Large intestine (tissue), 3 donors: ENCODE results near the gene FYB1. TPM values are rescaled to one million over a fixed set of nuclear protein-coding genes. Genes with fewer than 3 reads are reported as not detected.

Experiments used
- DNase-seq, 2 donors: peaks; one replicate each; pipeline versions ENCODE4 v3.0.0 to v3.0.0-alpha.2; 2013
- H3K27ac ChIP-seq: one replicate; pipeline ENCODE4 v1.5.1; 2013; ENCODE audit warnings: low read length
- H3K27me3 ChIP-seq: 2 replicates; pipeline ENCODE4 v1.6.1; 2013; ENCODE audit warnings: low read length; ENCODE audit not compliant: control insufficient read depth, insufficient read depth
- H3K36me3 ChIP-seq: 2 replicates; pipeline ENCODE4 v1.6.1; 2013; ENCODE audit warnings: low read length; ENCODE audit not compliant: control insufficient read depth, insufficient read depth
- H3K4me1 ChIP-seq: one replicate; pipeline ENCODE4 v1.6.1; 2013; ENCODE audit warnings: low read length; ENCODE audit not compliant: control insufficient read depth, insufficient read depth
- H3K4me3 ChIP-seq: one replicate; pipeline ENCODE4 v1.5.1; 2013; ENCODE audit warnings: low read length
- H3K9me3 ChIP-seq: one replicate; pipeline ENCODE4 v1.6.1; 2013; ENCODE audit warnings: mild to moderate bottlenecking, low read depth, low read length, moderate library complexity; ENCODE audit not compliant: control insufficient read depth
- WGBS: methylation state at CpG from one replicate; pipeline ENCODE4 v1.1.5; 2013; ENCODE audit warnings: low lambda C conversion rate; ENCODE audit not compliant: insufficient coverage; 5-methylcytosine and 5-hydroxymethylcytosine counted together
- polyA plus RNA-seq: library from polyadenylated mRNA; unstranded; fragments of 120-200 nt; gene quantifications from one replicate; pipeline ENCODE4 v1.2.1, GENCODE V29; 2013

FYB1 gene
- polyA plus RNA-seq, 1 donor: 6.8 TPM

DNA sequence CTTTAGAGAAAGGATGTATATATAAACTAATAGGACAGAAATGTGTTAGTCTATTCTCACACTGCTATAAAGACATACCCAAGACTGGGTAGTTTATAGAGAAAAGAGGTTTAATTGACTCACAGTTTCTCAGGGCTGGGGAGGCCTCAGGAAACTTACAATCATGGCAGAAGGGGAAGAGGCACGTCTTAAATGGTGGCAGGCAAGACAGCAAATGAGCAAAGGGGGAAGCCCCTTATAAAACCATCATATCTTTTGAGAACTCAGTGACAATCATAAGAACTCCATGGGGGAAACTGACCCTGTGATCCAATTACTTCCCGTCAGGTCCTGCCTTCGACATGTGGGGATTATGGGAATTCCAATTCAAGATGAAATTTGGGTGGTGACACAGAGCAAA is 136.4 kb downstream of the FYB1 start:
- no CpG with 5 or more reads among the region's 3 CpGs for WGBS
- H3K27me3 ChIP-seq: no peaks in the 10 kb centered on the region
- no peak overlapping the region for H3K27ac ChIP-seq
- no peaks in the 10 kb centered on the region for H3K9me3 ChIP-seq
- H3K4me3 ChIP-seq: no peak overlapping the region
- DNase-seq: no peak
- H3K4me1 ChIP-seq: no peaks in the 10 kb centered on the region
- H3K36me3 ChIP-seq: no peaks in the 10 kb centered on the region

DNA sequence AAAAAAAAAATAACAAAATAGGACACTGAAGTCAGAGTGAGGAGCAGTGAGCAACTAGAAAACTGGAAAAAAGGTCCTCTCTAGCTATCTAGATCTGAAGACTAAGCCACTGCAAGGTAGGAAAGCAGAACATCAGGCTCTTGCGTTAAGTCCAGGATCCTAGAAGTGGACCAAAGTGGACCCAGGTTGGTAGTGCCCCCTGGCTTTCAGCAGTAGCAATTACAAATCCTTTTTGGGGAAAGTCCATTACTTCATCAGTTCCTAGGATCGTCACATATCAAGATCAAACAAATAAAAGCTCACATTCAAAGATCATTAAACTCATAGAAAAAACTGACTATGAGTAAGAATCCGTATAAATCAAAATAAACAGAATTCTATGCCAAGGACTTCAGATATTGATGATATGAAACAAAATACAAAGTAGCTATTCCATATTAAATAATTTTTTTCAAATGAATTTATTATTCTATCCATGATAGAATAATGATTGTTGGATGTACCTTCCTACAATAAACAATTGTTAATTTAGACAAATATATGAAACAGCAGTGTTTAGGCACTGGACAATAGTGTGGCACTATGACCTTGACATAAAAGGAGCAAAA is 138.7 kb downstream of the FYB1 start:
- no peak overlapping the region for H3K27ac ChIP-seq
- H3K27me3 ChIP-seq: no peaks in the 10 kb centered on the region
- DNase-seq: peak; percentile 42 to 48
- no peaks in the 10 kb centered on the region for H3K9me3 ChIP-seq
- no peak overlapping the region for H3K4me3 ChIP-seq
- 10% methylated on average over 1 of the region's 3 CpGs for WGBS
- no peaks in the 10 kb centered on the region for H3K4me1 ChIP-seq
- no peaks in the 10 kb centered on the region for H3K36me3 ChIP-seq

DNA sequence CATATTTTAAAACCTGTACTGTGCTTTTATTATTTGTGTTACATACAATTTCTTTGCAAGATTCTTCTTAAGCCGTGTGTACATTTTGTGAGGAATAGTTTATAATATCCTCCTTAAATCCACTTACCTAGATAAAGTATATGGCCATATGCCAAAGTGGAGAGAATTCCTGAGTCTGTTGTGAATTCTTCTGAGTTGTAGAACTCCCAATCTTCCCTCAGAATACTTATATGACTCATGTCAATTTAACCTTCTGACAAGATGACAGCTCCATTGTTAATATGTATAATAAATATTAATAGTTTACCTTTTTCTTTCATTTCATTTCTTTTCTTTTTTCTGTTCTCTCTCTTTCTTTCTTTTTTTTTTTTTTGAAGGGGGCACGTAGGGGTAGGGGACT is 139.2 kb downstream of the FYB1 start:
- Histone ChIP-seq H3K27ac (no peak overlapping the region), H3K4me3 (no peak overlapping the region), H3K36me3 (no peaks in the 10 kb centered on the region), H3K9me3 (no peaks in the 10 kb centered on the region), H3K4me1 (peaks cover 3% of the 10 kb centered on the region), H3K27me3 (no peaks in the 10 kb centered on the region)
- DNase-seq: no peak
- 67% methylated on average over 1 of the region's 2 CpGs for WGBS

DNA sequence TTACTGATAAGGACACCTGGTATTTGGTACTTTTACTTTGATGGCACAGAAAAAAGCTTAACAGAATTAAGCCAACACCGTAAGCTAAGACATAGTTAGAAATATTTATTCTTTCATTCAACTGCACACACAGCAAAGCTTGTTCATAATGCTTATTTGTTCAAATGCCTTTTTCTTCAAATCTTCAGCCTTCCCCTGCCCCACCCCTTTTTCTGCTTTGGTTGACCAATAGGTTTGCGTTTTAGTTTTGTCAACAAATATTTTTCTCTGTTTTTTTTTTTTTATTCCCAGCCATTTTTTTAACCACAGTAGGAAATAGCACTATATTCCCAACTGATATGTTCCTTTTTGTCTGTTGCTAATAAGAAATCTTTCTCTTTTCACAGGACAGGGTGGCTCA is 140.2 kb downstream of the FYB1 start:
- Histone ChIP-seq H3K36me3 (no peaks in the 10 kb centered on the region), H3K4me3 (no peak overlapping the region), H3K27ac (no peak overlapping the region), H3K27me3 (no peaks in the 10 kb centered on the region), H3K4me1 (peaks cover 3% of the 10 kb centered on the region), H3K9me3 (no peaks in the 10 kb centered on the region)
- DNase-seq: no peak
- 81% methylated on average over 2 of the region's 2 CpGs for WGBS

DNA sequence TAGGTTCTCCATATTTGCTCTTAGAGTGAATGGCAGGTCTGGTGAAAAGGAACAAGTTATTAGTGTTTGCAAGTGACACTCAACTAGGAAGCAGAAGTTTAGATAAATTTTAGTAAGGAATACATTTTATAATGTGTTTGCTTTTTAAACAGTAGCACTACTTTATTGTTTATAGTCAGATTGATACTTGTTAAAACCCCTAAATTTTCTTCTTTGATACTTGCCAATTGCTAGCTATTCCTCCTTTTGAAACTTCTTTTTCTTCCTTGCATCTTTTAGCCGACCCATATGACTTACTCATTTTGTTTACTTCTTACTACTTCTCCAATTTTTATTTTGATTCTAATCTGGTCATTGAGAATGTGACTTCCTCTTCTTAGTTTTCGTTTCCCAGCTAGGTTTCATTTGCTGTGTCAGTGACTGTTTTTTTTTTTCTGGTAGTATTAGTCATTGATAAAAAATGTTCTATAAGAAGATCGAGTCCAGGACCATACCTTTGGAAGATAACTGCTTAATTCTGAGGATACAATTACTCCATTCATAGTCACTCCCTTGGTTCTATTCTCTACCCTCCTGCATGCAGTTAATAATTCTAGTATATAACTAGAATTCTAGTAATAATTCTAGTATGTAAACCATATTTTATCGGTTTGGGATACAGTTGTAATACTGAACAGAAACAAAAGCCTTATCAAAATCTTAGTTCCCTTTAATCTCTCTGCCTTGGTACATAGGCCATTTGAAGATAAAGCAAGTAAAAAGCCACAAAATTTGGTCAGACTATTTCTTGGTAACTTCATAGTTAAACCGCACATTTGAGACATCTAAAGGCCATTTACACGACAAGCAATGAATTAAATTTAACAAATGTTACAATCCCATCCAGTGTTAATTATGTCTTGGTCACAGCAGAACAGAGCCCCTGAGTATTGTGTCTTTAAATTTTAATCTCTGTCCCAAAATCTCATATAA is 142.3 kb downstream of the FYB1 start:
- no peak overlapping the region for H3K27ac ChIP-seq
- peaks cover 3% of the 10 kb centered on the region for H3K4me1 ChIP-seq
- no peak overlapping the region for H3K4me3 ChIP-seq
- H3K27me3 ChIP-seq: no peaks in the 10 kb centered on the region
- WGBS: 71% methylated on average over 3 of the region's 6 CpGs
- DNase-seq: no peak
- no peaks in the 10 kb centered on the region for H3K9me3 ChIP-seq
- no peaks in the 10 kb centered on the region for H3K36me3 ChIP-seq

DNA sequence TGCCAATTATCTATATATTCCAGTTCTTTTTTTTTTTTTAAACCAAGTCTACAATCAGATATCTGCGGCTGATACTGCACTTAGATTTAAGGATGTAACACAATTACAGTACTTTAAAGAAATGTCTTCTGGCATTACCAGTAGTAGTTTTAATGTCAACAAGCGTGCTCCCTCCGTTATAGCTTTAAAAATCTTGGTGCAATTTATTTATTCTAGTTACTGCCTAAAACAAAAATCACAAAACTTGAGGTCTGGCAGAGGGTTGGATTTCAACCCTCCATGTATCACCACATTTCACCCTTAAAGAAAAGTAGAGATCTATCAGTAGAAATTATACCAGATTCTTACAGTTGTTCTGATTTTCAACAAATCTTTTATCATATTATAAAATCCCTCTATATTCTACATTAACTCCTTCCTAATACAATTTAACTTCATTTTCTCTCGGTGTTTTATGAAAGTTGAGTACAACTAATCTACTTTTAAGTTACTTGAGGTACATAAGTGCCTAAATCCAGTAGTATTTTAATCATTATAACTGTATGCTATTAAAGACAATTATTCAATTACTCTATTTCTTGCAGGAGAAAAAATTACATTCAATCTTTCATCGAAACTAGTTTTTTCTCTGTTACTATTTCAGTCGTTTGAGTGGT is 143.1 kb downstream of the FYB1 start:
- H3K4me3 ChIP-seq: no peak overlapping the region
- no peaks in the 10 kb centered on the region for H3K36me3 ChIP-seq
- 83% methylated on average over 3 of the region's 6 CpGs for WGBS
- H3K27me3 ChIP-seq: no peaks in the 10 kb centered on the region
- no peaks in the 10 kb centered on the region for H3K9me3 ChIP-seq
- DNase-seq: no peak
- peaks cover 3% of the 10 kb centered on the region for H3K4me1 ChIP-seq
- H3K27ac ChIP-seq: no peak overlapping the region

DNA sequence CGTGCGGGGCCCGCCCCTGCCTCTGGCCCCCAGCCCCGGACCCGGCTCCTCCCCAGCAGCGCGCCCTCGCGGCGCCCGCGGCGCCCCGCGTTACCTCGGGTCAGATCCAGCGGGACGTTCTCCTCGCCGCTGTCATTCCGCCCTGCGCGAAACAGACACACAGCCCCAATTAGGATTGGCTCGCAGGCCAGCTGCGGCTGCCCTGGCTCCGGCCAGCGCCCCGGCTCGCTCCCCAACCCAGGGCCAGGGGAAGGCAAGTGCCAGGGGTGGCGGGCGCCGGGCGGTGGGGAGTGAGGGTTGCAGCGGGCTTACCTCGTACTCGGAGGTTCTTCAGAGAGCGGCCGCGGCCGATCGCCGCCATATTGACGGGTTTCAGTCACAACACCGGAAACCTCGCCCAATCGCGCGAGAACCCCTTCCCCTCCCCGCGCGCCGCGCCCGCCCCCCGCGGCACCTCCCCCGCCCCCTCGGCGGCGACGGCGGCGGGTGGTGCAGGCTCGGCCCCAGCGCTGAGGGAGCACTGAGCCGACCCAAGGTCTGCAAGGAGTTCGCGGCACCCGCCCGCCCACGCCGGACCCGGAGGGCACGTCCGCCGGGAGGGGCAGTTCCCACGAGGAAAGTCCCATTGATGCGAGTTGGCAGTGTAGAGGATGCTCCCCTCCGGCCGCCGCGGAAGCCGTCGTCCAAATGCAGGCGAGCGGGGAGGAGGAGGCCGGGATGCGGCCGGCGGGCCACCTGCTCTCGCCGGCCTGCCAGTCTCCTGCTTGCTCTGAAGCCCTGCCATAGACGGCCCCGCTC is 145.1 kb downstream of the FYB1 start, which contains the start of gene RICTOR:
Gene RICTOR, minus strand, starts transcription at position 383 of the 798 bp plus-strand sequence. Its CDS starts 22 bp downstream, at position 361.
- peak within 1 kb of the TSS; percentile 93 for H3K4me3 ChIP-seq
- WGBS: no CpG with 5 or more reads among the region's 94 CpGs
- peak; percentile 80 to 90 for DNase-seq
- no peaks in the 10 kb centered on the region for H3K27me3 ChIP-seq
- peak within 1 kb of the TSS; percentile 100 for H3K27ac ChIP-seq
- H3K36me3 ChIP-seq: no peaks in the 10 kb centered on the region
- H3K9me3 ChIP-seq: no peaks in the 10 kb centered on the region
- H3K4me1 ChIP-seq: peaks cover 3% of the 10 kb centered on the region

DNA sequence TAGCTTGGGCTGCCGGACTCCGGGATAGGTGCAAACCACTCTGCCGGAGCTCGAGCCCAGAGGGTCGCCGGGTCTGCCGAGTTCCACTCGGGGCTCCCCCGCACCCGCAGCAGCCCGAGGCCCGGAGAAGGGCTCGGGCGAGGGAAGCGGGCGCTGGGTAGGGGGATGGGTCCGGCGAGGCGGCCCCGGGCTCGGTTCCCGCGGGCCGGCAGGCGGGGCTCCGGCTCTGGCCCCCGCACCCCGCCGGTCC is 145.7 kb downstream of the FYB1 start:
- WGBS: no CpG with 5 or more reads among the region's 29 CpGs

DNA sequence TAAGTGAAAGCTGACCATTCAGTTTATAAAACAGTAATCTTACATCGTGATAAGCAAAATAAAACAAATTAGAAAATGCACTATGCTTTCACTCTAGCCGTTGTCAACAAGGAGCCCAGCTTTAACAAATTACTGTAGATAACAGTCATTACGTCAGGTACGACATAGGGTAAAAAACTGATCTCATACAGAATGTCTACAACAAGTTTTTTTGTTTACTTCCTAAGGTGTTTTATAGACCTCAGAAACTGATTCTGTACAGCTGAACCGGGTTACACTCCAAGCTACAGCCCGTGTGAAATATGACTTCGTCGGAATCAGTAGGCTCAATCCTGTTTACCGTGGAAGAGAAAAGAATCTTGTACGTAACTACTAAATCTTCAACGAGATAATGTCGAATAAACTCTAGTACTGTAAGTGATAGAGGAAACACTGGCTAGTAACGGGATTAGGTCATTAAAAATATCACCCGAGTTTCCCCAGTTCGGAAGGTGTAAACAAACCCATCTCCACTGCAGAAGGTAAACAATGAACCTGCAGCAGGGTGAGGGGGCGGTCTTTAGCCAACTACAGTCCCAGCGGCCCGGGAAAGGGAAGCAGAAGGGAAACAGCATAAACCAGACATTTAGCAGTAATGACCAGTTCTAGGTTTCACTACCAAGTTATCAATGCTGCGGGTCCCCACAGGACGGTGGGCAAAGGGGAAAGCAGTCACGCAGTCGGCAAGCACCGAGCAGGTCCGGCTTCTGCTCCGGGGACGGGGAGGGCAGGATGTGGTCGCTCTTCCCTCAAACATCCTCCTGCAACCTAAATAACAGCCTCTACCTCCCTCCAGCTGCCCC is 146.2 kb downstream of the FYB1 start:
- no peaks in the 10 kb centered on the region for H3K9me3 ChIP-seq
- DNase-seq: peak; percentile 40 to 78
- H3K36me3 ChIP-seq: no peaks in the 10 kb centered on the region
- peak overlapping the region; percentile 93 for H3K4me3 ChIP-seq
- H3K27ac ChIP-seq: peak overlapping the region; percentile 100
- no peaks in the 10 kb centered on the region for H3K27me3 ChIP-seq
- WGBS: 0% methylated on average over 2 of the region's 27 CpGs
- peaks cover 3% of the 10 kb centered on the region for H3K4me1 ChIP-seq

More for the DNA sequence above, 145.7 kb downstream of the FYB1 start:
- H3K4me1 ChIP-seq: peaks cover 3% of the 10 kb centered on the region
- H3K4me3 ChIP-seq: peak overlapping the region; percentile 93
- peak overlapping the region; percentile 100 for H3K27ac ChIP-seq
- DNase-seq: no peak
- H3K27me3 ChIP-seq: no peaks in the 10 kb centered on the region
- no peaks in the 10 kb centered on the region for H3K9me3 ChIP-seq
- no peaks in the 10 kb centered on the region for H3K36me3 ChIP-seq
